NK-92 treated with Interleukin-12 subunit alpha and Interleukin-12 subunit beta, amount 100 ng/mL, for 24 hours (cell line): ENCODE data around the gene CDK12.
A peak's percentile ranks its signal among the peaks of the same experiment; 100 is the strongest.
"Not testable (repeated sequence)": the region's sequence is repeated elsewhere in the genome, so short reads cannot be mapped to it uniquely, and the experiment has no call there.

Experiments used
- DNase-seq: peaks from one replicate; lab custom pipeline; 2025; lab: John Stamatoyannopoulos, UW

Gene CDK12

DNA sequence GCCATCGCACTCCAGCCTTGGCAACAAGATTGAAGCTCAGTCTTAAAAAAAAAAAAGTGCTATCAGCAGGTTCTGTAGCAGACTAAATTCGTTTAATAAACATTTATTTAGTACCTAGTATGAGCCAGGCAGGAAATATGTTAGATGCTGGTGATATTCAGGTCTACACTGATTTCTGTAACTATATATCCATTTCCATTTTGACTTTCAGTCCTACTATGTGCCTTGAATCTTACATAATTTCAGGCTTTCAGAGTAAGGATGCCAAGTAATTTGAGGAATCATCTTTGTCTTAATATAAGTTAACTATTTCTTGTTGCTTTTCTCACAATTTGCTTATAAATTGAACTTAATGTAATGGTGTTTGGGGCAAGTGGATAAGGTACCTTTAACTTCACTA lies 46.2 kb downstream of the CDK12 start:
- no peak for DNase-seq

DNA sequence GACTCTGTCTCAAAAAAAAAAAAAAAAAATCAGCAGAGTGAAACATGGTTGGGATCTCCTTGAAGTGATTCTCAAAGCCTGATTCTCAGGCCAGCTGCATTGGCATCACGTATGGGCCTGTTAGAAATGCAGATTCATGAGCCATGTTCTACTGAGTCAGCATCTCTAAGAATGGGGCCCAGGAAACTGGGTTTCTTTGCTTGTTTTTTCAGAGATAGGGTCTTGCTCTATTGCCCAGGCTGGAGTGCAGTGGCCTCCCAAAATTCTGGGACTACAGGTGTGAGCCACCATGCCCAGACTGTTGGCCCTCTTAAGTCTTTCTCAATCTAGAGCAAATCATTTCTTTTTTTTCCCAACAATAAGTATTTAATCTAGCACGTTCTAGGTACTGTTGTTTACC lies 47.7 kb downstream of the CDK12 start:
- DNase-seq, result no peak

DNA sequence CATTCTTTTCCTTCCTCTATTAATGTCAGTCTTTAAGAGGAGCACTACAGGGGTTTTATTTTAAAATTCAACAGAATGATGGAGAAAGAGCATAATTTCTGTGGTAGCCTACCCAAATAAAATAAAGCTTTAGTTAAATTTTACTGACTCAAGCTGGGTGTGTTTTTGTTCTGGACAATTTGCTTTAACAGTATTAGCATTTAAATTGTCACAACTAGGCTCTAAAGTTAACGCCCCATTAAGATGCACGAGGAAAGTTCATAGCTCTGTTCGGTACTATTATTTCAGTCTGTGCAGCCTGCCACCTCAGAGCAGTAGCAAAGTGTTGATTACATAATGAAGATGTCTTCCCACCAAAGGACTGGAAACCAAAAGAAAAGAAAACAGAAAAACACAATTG lies 52.0 kb downstream of the CDK12 start:
- no peak for DNase-seq

DNA sequence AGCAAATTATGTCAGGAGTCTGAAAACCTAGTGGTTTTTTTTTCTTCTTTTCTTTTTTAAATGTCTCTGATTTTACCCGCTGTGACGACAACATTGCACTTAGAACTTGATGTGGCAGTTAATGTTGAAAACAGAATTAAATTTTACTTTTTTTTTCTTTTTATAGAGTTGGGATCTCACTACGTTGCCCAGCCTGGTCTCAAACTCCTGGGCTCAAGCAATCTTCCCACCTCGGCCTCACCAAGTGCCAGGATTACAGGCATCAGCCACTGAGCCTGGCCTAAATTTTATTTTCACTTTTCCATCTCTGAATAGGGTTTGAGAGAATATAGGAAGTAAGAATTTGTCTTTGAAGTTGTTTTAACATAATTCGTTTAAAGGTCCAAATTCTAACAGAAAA lies 52.6 kb downstream of the CDK12 start:
- no peak for DNase-seq

DNA sequence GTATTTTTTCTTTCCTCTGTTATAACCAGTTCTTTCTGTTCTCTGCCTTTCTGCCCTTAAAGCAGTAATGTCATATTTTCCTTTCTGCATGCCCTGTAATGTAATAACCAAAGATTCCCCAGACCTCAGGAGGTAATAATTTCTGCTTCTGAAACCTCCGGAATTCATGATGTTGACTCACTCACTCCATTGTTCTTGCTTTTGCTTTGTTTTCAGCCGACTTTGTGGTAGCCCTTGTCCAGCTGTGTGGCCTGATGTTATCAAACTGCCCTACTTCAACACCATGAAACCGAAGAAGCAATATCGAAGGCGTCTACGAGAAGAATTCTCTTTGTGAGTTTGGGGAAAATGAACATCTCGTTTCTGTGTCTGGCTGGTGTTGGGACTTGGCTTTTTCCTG lies 55.9 kb downstream of the CDK12 start:
- no peak for DNase-seq

DNA sequence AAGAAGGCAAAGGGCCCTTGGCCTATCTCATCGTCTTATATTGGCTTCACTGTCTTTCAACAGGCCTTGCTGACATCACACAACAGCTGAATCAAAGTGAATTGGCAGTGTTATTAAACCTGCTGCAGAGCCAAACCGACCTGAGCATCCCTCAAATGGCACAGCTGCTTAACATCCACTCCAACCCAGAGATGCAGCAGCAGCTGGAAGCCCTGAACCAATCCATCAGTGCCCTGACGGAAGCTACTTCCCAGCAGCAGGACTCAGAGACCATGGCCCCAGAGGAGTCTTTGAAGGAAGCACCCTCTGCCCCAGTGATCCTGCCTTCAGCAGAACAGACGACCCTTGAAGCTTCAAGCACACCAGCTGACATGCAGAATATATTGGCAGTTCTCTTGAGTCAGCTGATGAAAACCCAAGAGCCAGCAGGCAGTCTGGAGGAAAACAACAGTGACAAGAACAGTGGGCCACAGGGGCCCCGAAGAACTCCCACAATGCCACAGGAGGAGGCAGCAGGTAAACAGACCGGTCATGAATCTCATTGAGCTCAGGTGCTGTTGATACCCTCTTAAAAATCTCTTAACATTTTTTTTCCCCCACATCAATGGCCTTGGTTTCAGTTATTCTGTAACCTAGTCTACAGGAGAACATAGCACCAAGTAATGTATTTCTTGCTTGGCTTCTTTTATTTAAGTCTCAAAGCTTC lies 64.7 kb downstream of the CDK12 start:
- no peak for DNase-seq

DNA sequence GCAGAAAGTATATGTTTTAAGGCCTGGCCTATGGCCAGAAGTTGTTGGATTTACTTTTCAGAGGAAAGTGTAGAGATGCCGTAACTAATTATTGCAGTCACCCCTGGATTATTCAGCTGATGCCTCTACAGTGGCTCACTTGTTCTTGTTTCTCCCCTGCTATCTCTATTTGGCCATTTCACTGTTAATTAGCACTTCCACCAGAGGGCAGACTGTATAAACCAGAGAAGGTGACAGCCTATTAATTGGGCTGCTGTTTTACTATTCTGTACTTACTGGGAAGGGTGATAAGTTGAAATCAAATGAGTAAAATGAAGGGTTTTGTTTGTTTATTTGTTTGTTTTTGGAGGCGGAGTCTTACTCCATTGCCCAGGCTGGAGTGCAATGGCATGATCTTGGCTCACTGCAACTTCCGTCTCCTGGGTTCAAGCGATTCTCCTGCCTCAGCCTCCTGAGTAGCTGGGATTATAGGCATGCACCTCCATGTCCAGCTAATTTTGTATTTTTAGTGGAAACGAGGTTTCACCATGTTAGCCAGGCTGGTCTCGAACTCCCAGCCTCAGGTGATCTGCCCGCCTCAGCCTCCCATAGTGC lies 66.0 kb downstream of the CDK12 start:
- DNase-seq, result no peak

DNA sequence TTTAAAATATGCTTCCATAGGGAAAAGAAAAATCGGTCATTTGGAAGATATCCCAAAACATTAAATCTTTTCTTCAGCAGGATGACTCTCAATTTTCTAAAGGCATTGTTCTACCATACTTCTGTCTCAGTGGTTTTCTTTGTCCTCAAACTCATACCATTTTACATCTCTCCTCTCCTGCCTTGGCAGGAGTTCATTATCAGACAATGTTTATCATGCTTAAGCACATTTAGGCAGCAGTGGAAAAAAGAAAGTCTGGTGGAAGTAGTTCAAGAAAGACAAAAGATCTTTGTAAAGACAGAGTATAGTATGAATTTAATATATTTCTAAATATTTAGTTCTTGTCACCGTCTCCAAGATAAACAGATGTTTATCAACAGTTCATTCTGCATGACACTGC lies 68.2 kb downstream of the CDK12 start:
- no peak for DNase-seq

DNA sequence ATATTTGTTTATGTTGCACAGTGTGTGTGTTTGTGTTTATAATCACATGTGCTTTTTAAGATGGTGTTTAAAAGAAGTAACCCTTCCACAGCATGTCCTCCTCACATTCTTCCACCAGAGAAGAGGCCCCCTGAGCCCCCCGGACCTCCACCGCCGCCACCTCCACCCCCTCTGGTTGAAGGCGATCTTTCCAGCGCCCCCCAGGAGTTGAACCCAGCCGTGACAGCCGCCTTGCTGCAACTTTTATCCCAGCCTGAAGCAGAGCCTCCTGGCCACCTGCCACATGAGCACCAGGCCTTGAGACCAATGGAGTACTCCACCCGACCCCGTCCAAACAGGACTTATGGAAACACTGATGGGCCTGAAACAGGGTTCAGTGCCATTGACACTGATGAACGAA lies 69.2 kb downstream of the CDK12 start:
- DNase-seq, result no peak

DNA sequence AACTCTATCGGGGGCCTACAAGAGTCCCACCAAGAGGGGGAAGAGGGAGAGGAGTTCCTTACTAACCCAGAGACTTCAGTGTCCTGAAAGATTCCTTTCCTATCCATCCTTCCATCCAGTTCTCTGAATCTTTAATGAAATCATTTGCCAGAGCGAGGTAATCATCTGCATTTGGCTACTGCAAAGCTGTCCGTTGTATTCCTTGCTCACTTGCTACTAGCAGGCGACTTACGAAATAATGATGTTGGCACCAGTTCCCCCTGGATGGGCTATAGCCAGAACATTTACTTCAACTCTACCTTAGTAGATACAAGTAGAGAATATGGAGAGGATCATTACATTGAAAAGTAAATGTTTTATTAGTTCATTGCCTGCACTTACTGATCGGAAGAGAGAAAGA lies 70.0 kb downstream of the CDK12 start:
- DNase-seq, result no peak

DNA sequence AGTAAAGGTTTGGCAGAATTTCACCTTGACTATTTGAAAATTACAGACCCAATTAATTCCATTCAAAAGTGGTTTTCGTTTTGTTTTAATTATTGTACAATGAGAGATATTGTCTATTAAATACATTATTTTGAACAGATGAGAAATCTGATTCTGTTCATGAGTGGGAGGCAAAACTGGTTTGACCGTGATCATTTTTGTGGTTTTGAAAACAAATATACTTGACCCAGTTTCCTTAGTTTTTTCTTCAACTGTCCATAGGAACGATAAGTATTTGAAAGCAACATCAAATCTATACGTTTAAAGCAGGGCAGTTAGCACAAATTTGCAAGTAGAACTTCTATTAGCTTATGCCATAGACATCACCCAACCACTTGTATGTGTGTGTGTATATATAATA lies 72.6 kb downstream of the CDK12 start:
- no peak for DNase-seq

DNA sequence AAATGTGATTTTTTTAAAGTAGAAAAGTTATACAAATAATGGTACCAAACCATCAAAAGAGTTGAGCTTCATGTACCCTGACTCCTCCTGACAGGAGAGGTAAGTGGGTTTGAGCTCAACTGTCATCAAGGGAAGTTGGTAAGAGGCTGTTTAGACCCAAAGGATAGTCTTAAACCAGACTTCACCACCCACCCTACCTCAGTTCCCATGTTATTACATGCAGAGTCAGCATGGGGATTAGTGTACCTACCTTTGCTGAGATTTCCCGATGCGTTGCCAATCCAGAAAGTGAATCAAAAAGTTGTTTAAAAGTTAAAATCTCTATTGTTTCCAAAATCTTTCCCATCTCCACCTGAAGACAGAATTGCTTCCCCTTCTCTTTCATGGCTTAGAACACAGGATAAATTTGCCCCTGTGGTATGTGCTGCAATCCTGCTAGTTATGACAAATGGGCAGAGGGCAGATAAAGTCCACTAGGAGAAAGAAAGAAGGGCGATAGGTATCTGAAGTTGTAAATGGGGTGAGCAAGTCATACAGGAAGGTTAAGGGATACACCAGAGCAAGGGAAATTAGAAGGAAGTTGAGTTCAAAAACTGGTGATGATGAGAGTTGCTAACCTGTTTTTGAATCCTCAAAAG lies 73.6 kb downstream of the CDK12 start:
- DNase-seq, result no peak

DNA sequence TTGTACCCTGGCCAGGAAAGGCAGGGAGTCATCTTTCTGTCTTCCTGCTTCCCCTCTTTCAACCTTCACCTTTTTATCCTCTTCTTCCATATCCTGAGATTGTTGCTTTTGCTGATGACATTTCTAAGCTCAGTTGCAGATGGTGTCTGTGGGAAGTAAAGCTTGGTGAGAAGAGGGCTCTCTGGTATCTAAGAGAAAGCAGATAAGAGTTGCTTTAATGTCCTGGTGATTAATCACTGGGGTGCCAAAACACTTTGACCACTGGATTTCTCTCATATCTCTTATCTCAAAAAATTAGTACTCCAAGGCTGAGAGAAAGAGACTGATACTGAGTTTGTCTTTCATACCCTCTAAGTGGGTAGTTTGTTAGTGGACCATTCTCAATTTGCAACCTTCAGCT lies 75.2 kb downstream of the CDK12 start:
- DNase-seq, result no peak

DNA sequence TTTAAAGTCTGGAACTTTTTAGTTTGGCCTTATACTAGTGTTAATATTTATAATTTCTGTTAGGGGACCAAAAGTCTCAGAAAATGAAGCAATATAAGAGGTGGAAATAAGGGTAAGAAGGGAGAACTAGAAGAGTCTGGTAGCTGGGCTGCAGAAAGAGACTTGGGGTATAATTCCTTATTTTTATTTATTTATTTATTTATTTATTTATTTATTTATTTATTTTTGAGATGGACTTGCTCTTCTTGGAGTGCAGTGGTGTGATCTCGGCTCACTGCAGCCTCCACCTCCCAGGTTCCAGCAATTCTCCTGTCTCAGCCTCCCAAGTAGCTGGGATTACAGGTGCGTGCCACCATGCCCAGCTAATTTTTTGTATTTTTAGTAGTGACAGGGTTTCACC lies 76.1 kb downstream of the CDK12 start:
- DNase-seq, result not testable (repeated sequence)

DNA sequence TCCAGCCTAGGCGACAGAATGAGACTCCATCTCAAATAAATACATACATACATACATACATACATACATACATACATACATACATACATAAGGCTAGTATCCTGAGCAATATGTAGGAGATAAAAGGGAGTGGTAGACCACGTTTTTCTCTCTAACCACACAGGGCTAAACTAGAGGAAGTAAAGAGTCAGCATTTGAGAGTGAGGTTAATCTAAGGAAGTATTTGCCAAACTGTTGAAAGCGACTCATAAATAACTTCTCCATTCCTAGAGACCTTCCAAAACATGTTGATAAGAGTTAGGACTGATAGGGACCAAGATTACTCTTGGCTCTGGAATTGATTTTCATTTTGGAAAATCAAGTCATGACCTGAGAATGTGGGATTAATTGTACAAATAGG lies 77.6 kb downstream of the CDK12 start:
- DNase-seq, result no peak

DNA sequence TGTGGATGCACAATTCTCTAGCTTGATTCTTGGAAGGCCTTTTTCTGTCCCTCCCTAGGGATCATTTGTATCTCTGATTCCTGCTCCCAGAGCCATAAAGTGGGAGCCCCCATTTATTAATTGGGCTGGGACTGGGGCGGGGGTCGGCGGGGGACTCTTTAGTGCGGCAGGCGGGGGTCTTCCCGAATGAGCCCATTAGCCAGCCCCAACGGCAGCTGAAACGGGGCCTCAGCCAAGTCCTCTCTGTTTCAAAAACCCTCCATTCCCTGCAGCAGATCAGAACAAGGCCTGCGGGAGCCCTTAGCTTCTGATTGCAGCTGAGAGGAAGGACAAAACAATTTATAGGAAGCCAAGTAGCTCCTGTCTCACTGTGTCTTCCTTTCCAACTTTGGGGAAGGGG lies 79.3 kb downstream of the CDK12 start:
- DNase-seq, result no peak

DNA sequence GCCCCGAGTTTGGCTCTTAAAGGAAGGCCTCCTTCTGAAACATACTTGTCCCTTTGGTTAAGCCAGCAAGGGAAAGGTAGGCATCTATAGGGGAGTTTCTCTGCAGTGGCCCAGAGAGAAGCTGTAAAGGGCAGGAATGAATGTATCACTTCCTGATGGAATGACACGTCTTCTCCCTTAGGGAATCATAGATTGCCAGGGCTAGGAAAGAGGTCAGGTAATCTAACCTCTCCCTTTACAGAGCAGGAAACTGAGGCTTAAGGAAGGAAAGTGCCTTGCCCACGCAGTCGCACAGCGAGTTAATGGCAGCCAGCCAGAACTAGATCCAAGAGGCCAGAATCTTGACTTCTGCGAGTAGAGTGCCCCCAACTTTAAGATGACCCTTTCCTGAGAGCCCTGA lies 80.4 kb downstream of the CDK12 start:
- DNase-seq, result no peak

DNA sequence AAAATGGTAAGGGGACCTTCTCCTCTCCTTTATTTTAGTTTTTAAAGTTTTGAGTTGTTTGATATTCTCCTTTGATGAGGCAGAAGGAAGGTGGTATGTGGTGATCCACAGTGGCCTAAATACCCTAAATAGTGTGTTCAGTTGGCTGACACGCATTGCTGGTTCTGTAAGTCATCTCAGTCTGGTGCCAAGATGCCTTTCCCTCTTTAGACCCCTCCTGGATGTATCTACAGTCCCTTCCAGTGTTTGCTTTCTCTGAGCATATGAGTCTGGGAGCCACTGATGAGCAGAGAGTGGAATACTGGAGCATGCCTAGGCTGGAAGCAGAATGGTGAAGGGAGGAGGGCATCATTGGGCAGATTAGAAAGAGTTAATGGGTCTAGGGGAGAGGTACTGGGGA lies 81.9 kb downstream of the CDK12 start:
- no peak for DNase-seq

DNA sequence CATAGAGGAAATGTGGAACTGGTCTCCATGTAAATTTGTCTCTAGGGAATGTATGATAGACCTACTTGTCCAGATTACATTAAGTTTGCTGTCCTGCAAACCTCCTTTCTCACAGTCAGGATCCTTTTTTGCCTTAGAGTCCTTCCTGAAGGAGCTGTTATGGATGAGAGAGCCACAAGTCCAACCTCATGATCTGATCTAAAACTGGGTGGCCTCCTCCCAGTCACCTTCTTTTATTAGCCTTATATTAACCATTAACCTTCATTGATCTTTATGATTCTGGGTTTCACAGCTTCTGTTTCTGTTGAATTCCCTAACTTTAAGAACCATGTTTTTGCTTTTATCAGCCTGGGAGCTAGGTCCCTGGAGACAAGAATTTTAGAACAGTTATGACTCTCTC lies 82.4 kb downstream of the CDK12 start:
- no peak for DNase-seq

DNA sequence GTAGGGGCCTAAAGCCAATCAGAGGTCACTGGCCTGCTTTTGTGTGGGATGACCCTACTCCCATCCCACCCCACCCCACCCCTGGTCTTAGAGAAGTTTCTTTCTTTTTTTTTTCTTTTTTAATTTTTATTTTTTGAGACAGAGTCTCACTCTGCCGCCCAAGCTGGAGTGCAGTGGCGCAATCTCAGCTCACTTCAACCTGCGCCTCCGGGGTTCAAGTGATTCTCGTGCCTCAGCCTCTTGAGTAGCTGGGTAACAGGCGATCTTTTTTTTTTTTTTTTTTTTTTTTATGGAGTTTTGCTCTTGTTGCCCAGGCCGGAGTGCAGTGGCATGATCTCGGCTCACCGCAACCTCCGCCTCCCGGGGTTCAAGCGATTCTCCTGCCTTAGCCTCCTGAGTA lies 83.1 kb downstream of the CDK12 start:
- DNase-seq, result not testable (repeated sequence)

DNA sequence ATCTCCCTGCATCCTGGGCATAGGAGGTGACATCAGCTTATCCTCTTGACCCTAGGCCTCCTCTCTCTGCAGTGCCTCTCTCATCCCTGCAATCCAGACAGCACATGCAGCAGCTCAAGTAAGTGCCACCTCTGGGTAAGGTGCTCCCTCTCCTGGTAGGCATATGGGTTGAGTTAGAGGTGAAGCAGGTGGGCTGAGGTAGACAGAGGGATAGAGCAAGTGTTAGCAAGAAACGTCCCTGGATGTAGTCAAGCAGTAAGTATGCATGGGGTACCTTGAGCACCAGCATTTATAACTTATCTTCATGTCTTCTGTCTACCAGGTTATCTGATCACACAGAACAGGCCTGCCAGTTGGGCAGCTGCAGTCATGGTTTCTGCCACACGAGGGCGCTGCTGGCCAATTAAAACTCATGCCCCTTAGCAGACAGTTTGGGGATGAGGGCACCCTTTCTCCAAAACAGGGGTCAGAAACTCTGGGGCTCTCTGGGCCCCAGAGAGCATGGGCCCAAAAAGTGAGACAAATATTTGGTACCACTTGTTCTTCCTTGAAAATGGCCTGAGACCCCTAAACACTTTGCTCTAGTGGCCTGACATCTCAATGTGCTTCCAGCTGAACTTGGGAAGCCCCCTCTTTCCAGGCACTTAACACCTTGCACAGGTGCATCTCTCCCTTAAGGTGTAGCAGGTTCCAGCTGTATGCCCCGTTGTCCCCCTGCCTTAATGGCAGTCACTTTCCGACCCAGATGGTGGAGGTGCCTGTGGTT lies 86.6 kb downstream of the CDK12 start:
- DNase-seq, result peak; percentile 19

DNA sequence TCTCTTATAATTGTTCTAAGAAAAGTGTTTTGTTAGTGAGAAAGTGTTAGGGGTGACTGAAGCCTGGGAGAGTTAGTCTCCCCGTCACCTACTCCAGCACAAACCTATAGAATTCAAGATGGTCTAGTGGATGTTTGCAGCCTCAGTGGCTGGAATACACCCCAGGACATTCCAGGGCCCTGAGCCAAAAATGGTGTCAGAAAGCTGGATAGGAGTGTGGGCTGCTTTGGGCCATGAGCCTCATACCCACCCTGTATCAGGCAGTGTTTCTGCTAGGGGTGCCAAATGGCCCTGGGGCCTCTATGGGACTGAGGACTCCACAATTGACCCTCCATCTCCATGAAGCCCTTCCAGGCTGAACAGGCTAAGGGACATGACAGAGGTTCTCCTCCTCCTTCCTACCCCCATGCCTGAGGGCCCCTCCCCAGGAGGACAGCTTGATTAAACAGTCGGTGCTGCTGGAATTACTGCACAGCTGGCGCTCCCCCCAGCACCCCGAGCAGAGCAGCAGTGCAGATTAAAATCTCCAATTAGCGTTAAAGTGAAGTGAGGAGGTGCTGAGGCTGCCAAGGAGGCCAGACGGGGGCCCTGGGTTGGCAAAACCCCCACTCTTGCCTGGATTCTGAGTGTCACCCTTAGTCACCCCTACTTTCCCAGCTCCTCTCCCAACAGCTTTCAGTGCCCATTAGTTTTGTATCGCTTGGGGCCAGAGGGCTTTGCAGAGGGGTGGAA lies 87.4 kb downstream of the CDK12 start:
- DNase-seq, result no peak
